ENCODE measurements around the gene LEMD3.

The LEMD3 gene

GRCh38 chr12:65169320-65170208 lies at the start of gene LEMD3 (continued):
- TF ChIP-seq PRDM2 (tag by site-specific recombination; IDR thresholded peaks at IDR 0.05; ENCODE audit: borderline replicate concordance) (peak; percentile 80; the same call in 1 of the 2 replicates), MZF1 (tag by site-specific recombination; IDR thresholded peaks at IDR 0.05; ENCODE audit: borderline replicate concordance) (no peak), ZNF558 (tag by site-specific recombination; IDR thresholded peaks at IDR 0.05) (no peak), BCL11A (tag by site-specific recombination; IDR thresholded peaks at IDR 0.05; ENCODE audit: low read depth) (no peak), ZNF354C (tag by site-specific recombination; IDR thresholded peaks at IDR 0.05; ENCODE audit: borderline replicate concordance, low read depth) (no peak), ZNF837 (tag by site-specific recombination; IDR thresholded peaks at IDR 0.05) (no peak), BCL11B (tag by site-specific recombination; IDR thresholded peaks at IDR 0.05; ENCODE audit: low read depth) (no peak), ZNF280C (tag by site-specific recombination; IDR thresholded peaks at IDR 0.05) (no peak), ZNF138 (tag by site-specific recombination; IDR thresholded peaks at IDR 0.05; ENCODE audit: borderline replicate concordance) (no peak), ZNF157 (tag by site-specific recombination; IDR thresholded peaks at IDR 0.05) (no peak), EGR2 (tag by site-specific recombination; IDR thresholded peaks at IDR 0.05; ENCODE audit: low read depth) (no peak), ZBTB17 (tag by site-specific recombination; IDR thresholded peaks at IDR 0.05) (peak; percentile 67; the same call in 1 of the 2 replicates), ZNF169 (tag by site-specific recombination; IDR thresholded peaks at IDR 0.05) (no peak), ZFP37 (tag by site-specific recombination; IDR thresholded peaks at IDR 0.05) (no peak; the same call in 1 of the 2 replicates), ZNF704 (tag by site-specific recombination; IDR thresholded peaks at IDR 0.05) (no peak), ZNF114 (tag by site-specific recombination; IDR thresholded peaks at IDR 0.05) (no peak), ZNF629 (tag by site-specific recombination; IDR thresholded peaks at IDR 0.05) (peak; percentile 84), ZNF473 (tag by site-specific recombination; IDR thresholded peaks at IDR 0.05) (no peak), KLF1 (tag by site-specific recombination; IDR thresholded peaks at IDR 0.05) (no peak; the same call in 1 of the 2 replicates), KLF10 (tag by site-specific recombination; IDR thresholded peaks at IDR 0.05) (peak; percentile 41; the same call in 1 of the 2 replicates), ZNF146 (tag by site-specific recombination; IDR thresholded peaks at IDR 0.05) (no peak), ZNF600 (tag by site-specific recombination; IDR thresholded peaks at IDR 0.05) (no peak), ZNF2 (tag by site-specific recombination; IDR thresholded peaks at IDR 0.05) (no peak), ZNF580 (tag by site-specific recombination; IDR thresholded peaks at IDR 0.05) (peak; percentile 95), MYNN (tag by site-specific recombination; IDR thresholded peaks at IDR 0.05; ENCODE audit: borderline replicate concordance) (no peak), ZNF426 (tag by site-specific recombination; IDR thresholded peaks at IDR 0.05) (no peak), ZFP41 (tag by site-specific recombination; IDR thresholded peaks at IDR 0.05; ENCODE audit: borderline replicate concordance) (no peak), ZNF133 (tag by site-specific recombination; IDR thresholded peaks at IDR 0.05) (no peak), KLF17 (tag by site-specific recombination; IDR thresholded peaks at IDR 0.05) (peak; percentile 65), ZNF768 (tag by site-specific recombination; IDR thresholded peaks at IDR 0.05) (no peak)

Measured in HEK293 (cell line).